OCI-LY3 (cell line): ENCODE data around the gene KLHDC1.

ENCODE experiments used
- H2AFZ ChIP-seq: fragments of 200-600, 300-600 bp; shearing (Covaris generic); 2 replicates; pipeline ENCODE4 v1.6.0; 2014; ENCODE audit warnings: antibody characterized with exemption, low read depth, low read length
- H3K27ac ChIP-seq: fragments of 200-600, 300-600 bp; sonication (generic); 2 replicates; pipeline ENCODE4 v1.5.1; 2014; ENCODE audit warnings: mild to moderate bottlenecking, low read length, moderate library complexity, mixed read lengths
- H3K27me3 ChIP-seq: fragments of 200-600, 300-600 bp; sonication (generic); 2 replicates; pipeline ENCODE4 v1.6.1; 2014; ENCODE audit warnings: low read depth, low read length, mixed read lengths
- H3K36me3 ChIP-seq: fragments of 200-600, 300-600 bp; sonication (generic); replicated peaks from 2 replicates; pipeline ENCODE3; 2014; ENCODE audit warnings: low read depth, low read length, mixed read lengths
- H3K4me1 ChIP-seq: fragments of 300-600, 200-600 bp; sonication (generic); 2 replicates; pipeline ENCODE4 v1.6.1; 2014; ENCODE audit warnings: low read length, mixed read lengths
- H3K4me2 ChIP-seq: fragments of 200-600, 300-600 bp; sonication (generic); 2 replicates; pipeline ENCODE4 v1.6.1; 2014; ENCODE audit warnings: low read length, mixed read lengths
- H3K4me3 ChIP-seq: fragments of 300-600, 200-600 bp; sonication (generic); 2 replicates; pipeline ENCODE4 v1.5.1; 2014; ENCODE audit warnings: antibody characterized with exemption, mild to moderate bottlenecking, low read length, moderate library complexity
- H3K79me2 ChIP-seq: fragments of 300-600, 200-600 bp; shearing (Covaris generic); 2 replicates; pipeline ENCODE4 v1.6.1; 2014; ENCODE audit warnings: mild to moderate bottlenecking, low read length, mixed read lengths
- H3K9ac ChIP-seq: fragments of 300-600, 200-600 bp; shearing (Covaris generic); 2 replicates; pipeline ENCODE4 v1.6.0; 2014; ENCODE audit warnings: mild to moderate bottlenecking, low read length, moderate library complexity
- H3K9me3 ChIP-seq: fragments of 200-600, 300-600 bp; shearing (Covaris generic); 2 replicates; pipeline ENCODE4 v1.6.1; 2014; ENCODE audit warnings: low read length, mixed read lengths; ENCODE audit not compliant: insufficient read depth
- H4K20me1 ChIP-seq: fragments of 200-600, 300-600 bp; sonication (generic); 2 replicates; pipeline ENCODE4 v1.6.1; 2016; ENCODE audit warnings: low read length, mixed read lengths; ENCODE audit not compliant: insufficient read depth
- CTCF ChIP-seq: fragments of 200-600, 300-600 bp; sonication (generic); IDR thresholded peaks from 2 replicates; pipeline ENCODE4 v1.5.1; 2014; ENCODE audit warnings: antibody characterized with exemption, low read length, low read depth
- EZH2phosphoT487 ChIP-seq: fragments of 200-600 bp; shearing (Covaris generic); IDR thresholded peaks from 2 replicates; pipeline ENCODE4 v1.6.1; 2018; ENCODE audit warnings: antibody characterized with exemption, mixed run types, low read depth

KLHDC1 gene

DNA sequence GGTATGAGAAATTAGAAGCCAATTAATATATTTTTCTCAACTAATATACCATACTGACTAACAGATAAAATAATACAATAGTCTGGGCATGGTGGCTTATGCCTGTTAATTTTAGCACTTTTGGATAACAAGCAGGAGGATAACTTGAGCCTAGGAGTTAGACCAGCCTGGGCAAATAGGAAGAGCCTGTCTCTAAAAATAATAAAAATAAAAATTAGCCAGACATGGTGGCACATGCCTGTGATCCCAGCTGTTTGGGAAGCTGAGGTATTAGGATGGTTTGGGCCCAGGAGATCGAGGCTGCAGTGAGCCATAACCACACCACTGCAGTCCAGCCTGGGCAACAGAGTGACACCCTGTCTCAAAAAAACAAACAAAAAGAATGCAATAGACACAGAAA, 99.7 kb downstream of the KLHDC1 start:
- H3K9ac ChIP-seq = no peak overlapping the region
- peaks cover 2% of the 10 kb centered on the region; the same call in 1 of the 2 replicates for H4K20me1 ChIP-seq
- no peak overlapping the region for H2AFZ ChIP-seq
- H3K9me3 ChIP-seq = no peaks in the 10 kb centered on the region
- H3K4me1 ChIP-seq = no peaks in the 10 kb centered on the region
- H3K27ac ChIP-seq = no peak overlapping the region
- no peak overlapping the region for H3K4me2 ChIP-seq
- H3K79me2 ChIP-seq = no peaks in the 10 kb centered on the region
- TF ChIP-seq CTCF (no peak), EZH2phosphoT487 (no peak)
- H3K27me3 ChIP-seq = no peaks in the 10 kb centered on the region
- H3K36me3 ChIP-seq = peaks cover 59% of the 10 kb centered on the region
- H3K4me3 ChIP-seq = no peak overlapping the region

DNA sequence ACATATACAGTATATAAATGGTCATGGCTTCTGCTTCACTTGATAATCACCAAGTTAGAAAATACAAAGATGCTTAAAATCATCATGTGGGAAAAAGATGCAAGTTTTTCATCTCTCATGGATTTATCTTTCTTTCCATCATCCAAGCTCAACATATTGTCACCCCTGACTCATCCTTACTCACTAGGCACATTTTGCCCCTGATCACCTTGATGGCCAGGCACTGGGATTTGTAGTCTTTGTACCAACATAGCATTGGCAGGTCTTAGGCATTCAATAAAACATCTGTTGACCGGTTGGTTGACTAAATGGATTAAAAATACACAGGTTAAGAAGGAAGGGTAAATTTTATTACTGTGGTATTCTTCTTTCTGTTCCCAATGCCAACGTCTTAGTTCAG, 103.1 kb downstream of the KLHDC1 start:
- Histone ChIP-seq H3K27ac (no peak overlapping the region), H3K9me3 (no peaks in the 10 kb centered on the region), H3K4me3 (no peak overlapping the region), H3K4me1 (no peaks in the 10 kb centered on the region), H3K27me3 (no peaks in the 10 kb centered on the region), H3K36me3 (peaks cover 61% of the 10 kb centered on the region), H2AFZ (no peak overlapping the region), H4K20me1 (no peaks in the 10 kb centered on the region), H3K4me2 (no peak overlapping the region), H3K9ac (no peak overlapping the region), H3K79me2 (no peaks in the 10 kb centered on the region)
- no peak for TF ChIP-seq CTCF
- TF ChIP-seq EZH2phosphoT487 = no peak
